ENCODE results near the gene PRPS1.

GRCh38 chrX:107672955-107673378, 44.7 kb downstream of the PRPS1 start:
- TF ChIP-seq NFRKB (IDR thresholded peaks at IDR 0.05) (no peak), BHLHE40 (IDR thresholded peaks at IDR 0.05; ENCODE audit: borderline replicate concordance) (no peak), ELF4 (IDR thresholded peaks at IDR 0.05) (no peak), FOXA1 (IDR thresholded peaks at IDR 0.05) (no peak), TARDBP (IDR thresholded peaks at IDR 0.05) (no peak), SP1 (IDR thresholded peaks at IDR 0.05) (no peak)

Measured in HEK293T (cell line).